Measurements from ENCODE around the gene CUL5.

The CUL5 gene

GRCh38 chr11:108062336-108062735 lies 53.6 kb downstream of the CUL5 start (continued):
- no peak for TF ChIP-seq TRIM28 (IDR thresholded peaks at IDR 0.05; ENCODE audit: borderline replicate concordance, low read length)

GRCh38 chr11:108063410-108063809 lies 54.7 kb downstream of the CUL5 start:
- CTCF ChIA-PET, result interaction anchor here (1.0 kb wide), 1 partner anchor 55 kb away, joined by 3 read pairs; no protein-coding TSS in a partner anchor
- H3K36me3 ChIP-seq (ENCODE audit: control insufficient read depth in 2 of 2, insufficient read depth in 1 of 2, low read length in 2 of 2), result peaks cover 0 to 55% of the 10 kb centered on the region in 2 experiments; a peak in 2 of 3 replicates
- H3K4me1 ChIP-seq (ENCODE audit: control insufficient read depth, insufficient read depth, low read length), result no peaks in the 10 kb centered on the region
- no peak for TF ChIP-seq EGR2 (tag by site-specific recombination; IDR thresholded peaks at IDR 0.05; ENCODE audit: low read depth)
- no peak for TF ChIP-seq ZNF398 (tag by site-specific recombination; IDR thresholded peaks at IDR 0.05)
- no peak for TF ChIP-seq ZBTB21 (tag by site-specific recombination; IDR thresholded peaks at IDR 0.05)
- no peak for TF ChIP-seq ELK4 (IDR thresholded peaks at IDR 0.05; ENCODE audit: borderline replicate concordance, low read depth, low read length)
- TF ChIP-seq ZNF521 (tag by site-specific recombination; IDR thresholded peaks at IDR 0.05), result no peak
- TF ChIP-seq REST (tag by site-specific recombination; IDR thresholded peaks at IDR 0.05), result no peak
- TF ChIP-seq OVOL3 (tag by site-specific recombination; IDR thresholded peaks at IDR 0.05), result no peak
- TF ChIP-seq ZNF571 (tag by site-specific recombination; IDR thresholded peaks at IDR 0.05), result no peak
- no peak for TF ChIP-seq ZNF639 (tag by site-specific recombination; IDR thresholded peaks at IDR 0.05)
- TF ChIP-seq ZNF394 (tag by site-specific recombination; IDR thresholded peaks at IDR 0.05; ENCODE audit: borderline replicate concordance), result no peak
- no peak for TF ChIP-seq ZNF555 (tag by site-specific recombination; conservative IDR thresholded peaks at IDR 0.05)
- no peak for TF ChIP-seq PRDM4 (tag by site-specific recombination; IDR thresholded peaks at IDR 0.05)
- no peak overlapping the region for H3K27ac ChIP-seq (ENCODE audit: extremely low read depth, low read depth, low read length)
- no peaks in the 10 kb centered on the region for H3K9me3 ChIP-seq (ENCODE audit: control insufficient read depth, insufficient read depth, low read depth, low read length)
- POLR2A ChIA-PET, result no interaction called here
- no peak overlapping the region for H3K4me3 ChIP-seq (ENCODE audit: low read depth, low read length)

Measured in HEK293 (cell line).